Suprapubic skin (tissue), 3 donors: ENCODE results near the gene RUNX1.

Source experiments
- CTCF ChIP-seq, 2 donors: fragments of 200-600 bp in 1 of 2; fragments of 450-650 bp in 1 of 2; sonication (generic) in 1 of 2; IDR thresholded peaks; one replicate each; pipeline ENCODE4 v1.5.1; 2016 to 2019; ENCODE audit warnings: antibody characterized with exemption in 2 of 2, mild to moderate bottlenecking in 1 of 2, moderate library complexity in 1 of 2
- EP300 ChIP-seq: sonication (generic); formaldehyde crosslinking; IDR thresholded peaks from one replicate; pipeline ENCODE4 v1.6.1; 2017; ENCODE audit warnings: antibody characterized with exemption

GRCh38 chr21:35027563-35028450 is 21.3 kb downstream of the RUNX1 start:
- TF ChIP-seq CTCF (IDR thresholded peaks at IDR 0.05) (no peak), EP300 (no peak)
